NCI-H1436 (cell line): ENCODE data around the gene KDM6B.
"Not testable (repeated sequence)": the region's sequence is repeated elsewhere in the genome, so short reads cannot be mapped to it uniquely, and the experiment has no call there.

Source experiments
- DNase-seq: peaks from one replicate; lab custom pipeline; 2025; lab: John Stamatoyannopoulos, UW

KDM6B gene

GRCh38 chr17:7852262-7852670, 18.2 kb downstream of the KDM6B start:
- DNase-seq: no peak

DNA sequence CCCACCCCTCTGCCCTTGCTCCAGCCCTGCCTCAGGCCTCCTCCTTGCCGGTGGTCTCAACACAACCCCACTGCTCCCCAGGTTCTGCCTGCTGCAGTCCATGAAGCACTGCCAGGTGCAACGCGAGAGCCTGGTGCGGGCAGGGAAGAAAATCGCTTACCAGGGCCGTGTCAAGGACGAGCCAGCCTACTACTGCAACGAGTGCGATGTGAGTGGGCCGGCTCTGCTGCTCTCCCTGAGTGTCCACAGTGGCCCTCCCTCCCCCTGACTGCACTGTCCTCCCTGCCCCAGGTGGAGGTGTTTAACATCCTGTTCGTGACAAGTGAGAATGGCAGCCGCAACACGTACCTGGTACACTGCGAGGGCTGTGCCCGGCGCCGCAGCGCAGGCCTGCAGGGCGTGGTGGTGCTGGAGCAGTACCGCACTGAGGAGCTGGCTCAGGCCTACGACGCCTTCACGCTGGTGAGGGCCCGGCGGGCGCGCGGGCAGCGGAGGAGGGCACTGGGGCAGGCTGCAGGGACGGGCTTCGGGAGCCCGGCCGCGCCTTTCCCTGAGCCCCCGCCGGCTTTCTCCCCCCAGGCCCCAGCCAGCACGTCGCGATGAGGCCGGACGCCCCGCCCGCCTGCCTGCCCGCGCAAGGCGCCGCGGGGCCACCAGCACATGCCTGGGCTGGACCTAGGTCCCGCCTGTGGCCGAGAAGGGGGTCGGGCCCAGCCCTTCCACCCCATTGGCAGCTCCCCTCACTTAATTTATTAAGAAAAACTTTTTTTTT, 19.1 kb downstream of the KDM6B start:
- DNase-seq: no peak

- DNase-seq: no peak
Observed at GRCh38 chr17:7853691-7854038, 19.6 kb downstream of the KDM6B start.

- DNase-seq: no peak
Observed at GRCh38 chr17:7854078-7854777, 20.2 kb downstream of the KDM6B start.

DNA sequence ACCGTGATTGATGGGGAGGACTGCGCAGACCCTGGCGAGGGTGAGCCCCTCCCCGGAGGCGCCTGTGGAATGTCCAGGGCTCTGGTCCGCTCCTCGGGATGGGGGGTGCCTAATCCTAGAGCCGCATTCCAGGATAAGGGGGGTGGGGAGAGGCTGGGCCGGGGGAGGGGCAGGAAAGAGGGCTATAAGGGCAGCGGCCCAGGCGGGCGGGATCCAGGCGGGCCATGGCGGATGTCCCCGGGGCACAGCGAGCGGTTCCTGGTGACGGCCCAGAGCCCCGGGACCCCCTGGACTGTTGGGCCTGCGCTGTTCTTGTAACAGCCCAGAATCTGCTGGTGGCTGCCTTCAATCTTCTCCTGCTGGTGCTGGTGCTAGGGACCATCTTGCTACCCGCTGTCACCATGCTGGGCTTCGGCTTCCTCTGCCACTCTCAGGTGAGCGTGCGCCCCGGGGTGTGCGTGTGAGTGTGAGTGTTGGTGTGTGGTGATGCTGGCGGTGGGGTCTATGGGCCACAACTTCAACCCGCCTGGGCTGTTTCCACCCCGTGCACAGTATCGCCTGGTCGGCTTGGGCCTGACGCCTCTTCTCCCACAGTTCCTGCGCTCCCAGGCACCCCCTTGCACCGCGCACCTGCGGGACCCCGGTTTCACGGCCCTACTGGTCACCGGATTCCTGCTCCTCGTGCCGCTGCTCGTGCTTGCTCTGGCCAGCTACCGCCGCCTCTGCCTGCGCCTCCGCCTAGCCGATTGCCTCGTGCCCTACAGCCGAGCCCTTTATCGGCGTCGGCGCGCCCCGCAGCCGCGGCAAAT, 21.0 kb downstream of the KDM6B start, which contains the start of gene TMEM88:
Gene TMEM88, plus strand, starts transcription at position 216 of the 809 bp plus-strand sequence. Its CDS starts 9 bp downstream, at position 225.
- no peak for DNase-seq

GRCh38 chr17:7855660-7856010, 21.6 kb downstream of the KDM6B start:
- DNase-seq: no peak

DNA sequence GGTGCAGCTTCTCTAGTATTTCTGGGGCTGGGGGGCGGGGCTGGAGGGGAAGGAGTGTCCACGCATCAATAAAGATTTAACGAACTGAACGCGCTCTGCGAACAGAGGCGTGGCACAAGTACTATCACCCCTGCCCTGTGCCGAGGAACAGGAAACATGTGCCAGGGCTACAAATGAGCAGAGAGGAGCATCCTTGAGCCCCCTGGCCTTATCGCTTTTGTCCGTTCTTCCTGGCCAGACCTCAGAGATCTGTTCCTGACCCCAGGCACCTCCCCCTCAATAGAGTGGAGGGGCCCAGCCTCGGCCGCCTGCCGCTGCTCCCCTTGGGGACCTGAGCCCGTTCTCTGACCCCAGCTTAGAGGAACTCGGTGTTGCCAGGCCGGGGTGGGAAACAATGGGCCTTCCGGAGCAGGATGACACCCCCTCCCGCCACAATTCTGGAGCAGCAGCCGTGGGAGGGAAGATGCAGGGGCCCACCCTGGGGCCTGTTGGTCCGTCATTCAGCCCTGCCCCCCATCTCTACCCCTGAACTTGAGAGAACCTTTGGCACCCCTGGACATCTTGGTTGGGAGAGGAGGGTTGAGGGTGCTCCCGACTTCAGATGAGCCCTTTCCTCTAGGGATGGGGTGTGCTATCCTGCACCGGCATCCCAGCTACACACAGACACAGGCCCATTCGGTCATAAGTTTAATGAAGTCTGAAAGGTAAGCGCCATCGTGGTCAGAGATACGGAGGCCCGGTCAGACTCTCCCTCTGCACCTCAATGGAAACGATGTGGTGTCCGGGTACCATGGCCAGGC, 22.2 kb downstream of the KDM6B start:
- DNase-seq: peak; percentile 8

GRCh38 chr17:7856811-7857712, 23.0 kb downstream of the KDM6B start, which contains the start of gene NAA38:
Gene NAA38 (minus strand): TSS chr17:7857559. CDS start chr17:7857463, 96 bp downstream.
- DNase-seq: peak; percentile 98

GRCh38 chr17:7857713-7858521, 23.9 kb downstream of the KDM6B start, which contains the start of gene CYB5D1:
Gene CYB5D1 (plus strand): TSS chr17:7858003. CDS start chr17:7858135, 132 bp downstream.
- DNase-seq: peak; percentile 92

DNA sequence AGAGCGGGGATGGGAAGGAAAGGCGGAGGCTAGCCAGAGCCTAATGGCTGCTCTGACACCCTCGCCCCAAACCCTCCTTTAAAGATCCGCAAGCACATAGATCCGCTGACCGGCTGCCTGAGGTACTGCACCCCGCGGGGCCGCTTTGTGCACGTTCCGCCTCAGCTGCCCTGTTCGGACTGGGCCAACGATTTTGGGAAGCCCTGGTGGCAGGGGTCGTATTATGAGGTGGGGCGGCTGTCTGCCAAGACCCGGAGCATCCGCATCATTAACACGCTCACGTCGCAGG, 24.4 kb downstream of the KDM6B start:
- peak; percentile 7 for DNase-seq

DNA sequence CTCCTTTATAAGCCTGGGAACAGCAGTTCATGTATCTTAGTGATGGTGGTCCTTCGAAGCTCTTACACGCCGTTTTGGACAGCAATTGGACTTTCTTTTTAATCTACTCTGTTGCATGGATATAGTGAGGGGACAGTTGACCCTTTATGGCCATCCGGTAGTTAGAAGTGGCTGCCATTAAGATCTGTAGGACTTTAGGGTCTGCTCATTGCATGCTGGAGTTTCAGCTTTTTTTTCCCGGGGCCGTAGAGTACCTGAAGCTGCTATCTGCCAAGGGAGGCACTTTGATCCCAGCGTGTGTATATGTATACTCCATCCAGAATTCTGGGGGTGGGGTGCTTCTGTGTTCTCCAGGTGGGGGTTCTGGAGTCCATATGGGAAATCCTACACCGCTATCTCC, 25.0 kb downstream of the KDM6B start:
- no peak for DNase-seq

GRCh38 chr17:7862692-7863437, 28.8 kb downstream of the KDM6B start:
- DNase-seq: peak; percentile 22

GRCh38 chr17:7864384-7864783, 30.4 kb downstream of the KDM6B start:
- not testable (repeated sequence) for DNase-seq

GRCh38 chr17:7864995-7865650, 31.1 kb downstream of the KDM6B start:
- no peak for DNase-seq

GRCh38 chr17:7867881-7868329, 33.9 kb downstream of the KDM6B start:
- DNase-seq: no peak

GRCh38 chr17:7873051-7873450, 39.0 kb downstream of the KDM6B start:
- DNase-seq: no peak

- DNase-seq: no peak
Observed at GRCh38 chr17:7875804-7876370, 41.9 kb downstream of the KDM6B start.

DNA sequence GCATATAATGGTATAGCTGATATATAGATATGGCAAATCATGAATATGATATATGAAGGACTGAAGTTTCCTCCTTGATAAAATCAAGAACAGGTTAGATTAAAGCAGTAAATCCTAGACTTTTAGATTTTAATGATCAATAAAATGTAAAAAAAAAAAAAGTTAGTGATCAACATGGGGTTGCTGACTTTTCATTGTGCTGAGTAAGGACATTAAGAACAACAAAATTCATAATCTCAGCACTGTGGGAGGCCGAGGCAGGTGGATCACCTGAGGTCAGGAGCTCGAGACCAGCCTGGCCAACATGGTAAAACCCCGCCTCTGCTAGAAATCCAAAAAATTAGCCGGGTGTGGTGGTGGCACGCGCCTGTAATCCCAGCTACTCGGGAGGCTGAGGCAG, 44.2 kb downstream of the KDM6B start:
- DNase-seq: no peak
